GM19438 (cell line): Measurements from ENCODE around the gene AQP1.

Experiments
- ATAC-seq: cut with Tn5 transposase; IDR thresholded peaks from one replicate; pipeline ENCODE4 v1.9.1; 2021; ENCODE audit warnings: low read depth; ENCODE audit not compliant: unreplicated experiment

AQP1 gene

GRCh38 chr7:30911561-30911969, at the start of gene AQP1:
AQP1 (plus strand) TSS chr7:30911853; CDS start chr7:30911910, 57 bp downstream.
- ATAC-seq, result no peak

- no peak for ATAC-seq
Observed at GRCh38 chr7:30862995-30863705, 48.5 kb upstream of the AQP1 start.

- no peak for ATAC-seq
Observed at GRCh38 chr7:30863706-30864035, 48.0 kb upstream of the AQP1 start.

- no peak for ATAC-seq
Observed at GRCh38 chr7:30864101-30864500, 47.6 kb upstream of the AQP1 start.

GRCh38 chr7:30865076-30865475, 46.6 kb upstream of the AQP1 start:
- ATAC-seq, result no peak

GRCh38 chr7:30865821-30866220, 45.8 kb upstream of the AQP1 start:
- ATAC-seq, result no peak

GRCh38 chr7:30866939-30867338, 44.7 kb upstream of the AQP1 start:
- ATAC-seq, result no peak

GRCh38 chr7:30867483-30867882, 44.2 kb upstream of the AQP1 start:
- no peak for ATAC-seq

GRCh38 chr7:30869794-30870611, 41.6 kb upstream of the AQP1 start:
- no peak for ATAC-seq

- ATAC-seq, result no peak
Observed at GRCh38 chr7:30870821-30871518, 40.7 kb upstream of the AQP1 start.

GRCh38 chr7:30871655-30872054, 40.0 kb upstream of the AQP1 start:
- no peak for ATAC-seq

- ATAC-seq, result no peak
Observed at GRCh38 chr7:30873207-30873606, 38.4 kb upstream of the AQP1 start.

GRCh38 chr7:30873656-30874055, 38.0 kb upstream of the AQP1 start:
- ATAC-seq, result no peak

- no peak for ATAC-seq
Observed at GRCh38 chr7:30874656-30875302, 36.9 kb upstream of the AQP1 start.

- ATAC-seq, result no peak
Observed at GRCh38 chr7:30877015-30877769, 34.5 kb upstream of the AQP1 start.

- ATAC-seq, result no peak
Observed at GRCh38 chr7:30877993-30878392, 33.7 kb upstream of the AQP1 start.

- no peak for ATAC-seq
Observed at GRCh38 chr7:30879139-30880124, 32.2 kb upstream of the AQP1 start.

- ATAC-seq, result no peak
Observed at GRCh38 chr7:30880125-30880720, 31.4 kb upstream of the AQP1 start.

GRCh38 chr7:30880941-30881340, 30.7 kb upstream of the AQP1 start:
- ATAC-seq, result no peak
